ENCODE data around the gene TUBGCP3.

DNA sequence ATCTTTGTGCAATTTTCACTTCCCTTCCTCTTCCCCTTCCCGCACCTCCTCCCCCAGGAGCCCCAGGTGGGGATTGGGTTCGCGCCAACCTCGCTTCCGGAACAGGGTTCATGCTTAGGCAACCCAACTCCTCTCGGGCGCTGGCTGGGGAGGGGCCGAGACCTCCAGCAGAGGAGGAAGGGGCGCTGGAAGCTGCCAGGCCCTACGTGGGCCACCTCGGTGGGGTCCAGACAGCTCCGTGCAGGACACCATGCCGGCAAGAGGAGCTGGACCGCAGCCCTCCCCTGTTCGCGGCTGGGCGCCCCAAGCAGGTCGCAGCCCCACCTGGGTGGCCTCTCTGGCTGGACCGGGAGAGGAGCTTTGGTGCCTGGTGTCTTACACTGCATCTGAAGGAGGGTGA is 120.7 kb downstream of the TUBGCP3 start:
- TF ChIP-seq, protein P1, sequence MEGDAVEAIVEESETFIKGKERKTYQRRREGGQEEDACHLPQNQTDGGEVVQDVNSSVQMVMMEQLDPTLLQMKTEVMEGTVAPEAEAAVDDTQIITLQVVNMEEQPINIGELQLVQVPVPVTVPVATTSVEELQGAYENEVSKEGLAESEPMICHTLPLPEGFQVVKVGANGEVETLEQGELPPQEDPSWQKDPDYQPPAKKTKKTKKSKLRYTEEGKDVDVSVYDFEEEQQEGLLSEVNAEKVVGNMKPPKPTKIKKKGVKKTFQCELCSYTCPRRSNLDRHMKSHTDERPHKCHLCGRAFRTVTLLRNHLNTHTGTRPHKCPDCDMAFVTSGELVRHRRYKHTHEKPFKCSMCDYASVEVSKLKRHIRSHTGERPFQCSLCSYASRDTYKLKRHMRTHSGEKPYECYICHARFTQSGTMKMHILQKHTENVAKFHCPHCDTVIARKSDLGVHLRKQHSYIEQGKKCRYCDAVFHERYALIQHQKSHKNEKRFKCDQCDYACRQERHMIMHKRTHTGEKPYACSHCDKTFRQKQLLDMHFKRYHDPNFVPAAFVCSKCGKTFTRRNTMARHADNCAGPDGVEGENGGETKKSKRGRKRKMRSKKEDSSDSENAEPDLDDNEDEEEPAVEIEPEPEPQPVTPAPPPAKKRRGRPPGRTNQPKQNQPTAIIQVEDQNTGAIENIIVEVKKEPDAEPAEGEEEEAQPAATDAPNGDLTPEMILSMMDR (IDR thresholded peaks at IDR 0.05), result no peak
- no peak for TF ChIP-seq EZH2 (IDR thresholded peaks at IDR 0.05; ENCODE audit: borderline replicate concordance, insufficient read depth, low read depth, low read length, poor library complexity, severe bottlenecking)

All from B cell (primary cell).